HUES48 (cell line): ENCODE data around the gene SLC12A4.

Experiments
- H3K27ac ChIP-seq: one replicate; pipeline ENCODE4 v1.7.0; 2013; ENCODE audit warnings: low read depth, low read length, inconsistent platforms
- H3K27me3 ChIP-seq: 2 replicates; pipeline ENCODE4 v1.6.1; 2013; ENCODE audit warnings: mild to moderate bottlenecking, low read length; ENCODE audit not compliant: control insufficient read depth, insufficient read depth
- H3K36me3 ChIP-seq: 2 replicates; pipeline ENCODE4 v1.6.1; 2013; ENCODE audit warnings: low read length; ENCODE audit not compliant: control insufficient read depth, insufficient read depth
- H3K4me1 ChIP-seq: 2 replicates; pipeline ENCODE4 v1.6.1; 2013; ENCODE audit warnings: mild to moderate bottlenecking, low read length; ENCODE audit not compliant: control insufficient read depth, insufficient read depth
- H3K4me3 ChIP-seq: 2 replicates; pipeline ENCODE4 v1.5.1; 2013; ENCODE audit warnings: mild to moderate bottlenecking, low read depth, low read length
- H3K9ac ChIP-seq: 2 replicates; pipeline ENCODE4 v1.6.1; 2013; ENCODE audit warnings: mild to moderate bottlenecking, low read depth, low read length, moderate library complexity
- H3K9me3 ChIP-seq: 2 replicates; pipeline ENCODE4 v1.6.1; 2013; ENCODE audit warnings: low read length; ENCODE audit not compliant: control insufficient read depth, insufficient read depth

The SLC12A4 gene

GRCh38 chr16:67969254-67970039, 1.0 kb upstream of the SLC12A4 start:
- Histone ChIP-seq H3K9ac (no peak overlapping the region), H3K4me3 (peak overlapping the region; percentile 76; the same call in 1 of the 2 replicates), H3K4me1 (peaks cover 19% of the 10 kb centered on the region), H3K9me3 (no peaks in the 10 kb centered on the region), H3K27me3 (no peaks in the 10 kb centered on the region), H3K36me3 (0 out of 2 replicates have a peak, but pooled peaks cover 2% of the 10 kb centered on the region), H3K27ac (no peak overlapping the region)

- Histone ChIP-seq H3K4me1 (peaks cover 19% of the 10 kb centered on the region), H3K36me3 (peaks cover 7% of the 10 kb centered on the region), H3K4me3 (peak overlapping the region; percentile 76), H3K27me3 (no peaks in the 10 kb centered on the region), H3K27ac (peak overlapping the region; percentile 64), H3K9ac (peak overlapping the region; percentile 39), H3K9me3 (no peaks in the 10 kb centered on the region)
Observed at GRCh38 chr16:67967958-67968399, 458 bp downstream of the SLC12A4 start.

- Histone ChIP-seq H3K27me3 (no peaks in the 10 kb centered on the region), H3K27ac (peak overlapping the region; percentile 64), H3K9me3 (no peaks in the 10 kb centered on the region), H3K9ac (peak overlapping the region; percentile 39), H3K4me3 (peak overlapping the region; percentile 76), H3K4me1 (peaks cover 19% of the 10 kb centered on the region), H3K36me3 (peaks cover 12% of the 10 kb centered on the region)
Observed at GRCh38 chr16:67967183-67967957, 1.1 kb downstream of the SLC12A4 start.

- Histone ChIP-seq H3K27ac (no peak overlapping the region), H3K4me3 (peak overlapping the region; percentile 76; the same call in 1 of the 2 replicates), H3K9me3 (no peaks in the 10 kb centered on the region), H3K36me3 (peaks cover 19% of the 10 kb centered on the region), H3K27me3 (no peaks in the 10 kb centered on the region), H3K9ac (peak overlapping the region; percentile 27; the same call in 1 of the 2 replicates), H3K4me1 (peaks cover 19% of the 10 kb centered on the region)
Observed at GRCh38 chr16:67966549-67967182, 1.8 kb downstream of the SLC12A4 start.

- Histone ChIP-seq H3K27ac (no peak overlapping the region), H3K9ac (peak overlapping the region; percentile 27; the same call in 1 of the 2 replicates), H3K9me3 (no peaks in the 10 kb centered on the region), H3K36me3 (peaks cover 26% of the 10 kb centered on the region), H3K4me1 (peaks cover 19% of the 10 kb centered on the region), H3K4me3 (peak overlapping the region; percentile 19; the same call in 1 of the 2 replicates), H3K27me3 (no peaks in the 10 kb centered on the region)
Observed at GRCh38 chr16:67965668-67966548, 2.5 kb downstream of the SLC12A4 start.

- no peaks in the 10 kb centered on the region for H3K9me3 ChIP-seq
- H3K9ac ChIP-seq = no peak overlapping the region
- no peaks in the 10 kb centered on the region for H3K27me3 ChIP-seq
- H3K4me3 ChIP-seq = no peak overlapping the region
- peaks cover 19% of the 10 kb centered on the region for H3K4me1 ChIP-seq
- H3K27ac ChIP-seq = no peak overlapping the region
- H3K36me3 ChIP-seq = peaks cover 40% of the 10 kb centered on the region
Observed at GRCh38 chr16:67964477-67965131, 3.8 kb downstream of the SLC12A4 start.

- Histone ChIP-seq H3K27ac (no peak overlapping the region), H3K4me3 (peak overlapping the region; percentile 44; the same call in 1 of the 2 replicates), H3K9me3 (no peaks in the 10 kb centered on the region), H3K9ac (no peak overlapping the region; the same call in 1 of the 2 replicates), H3K4me1 (peaks cover 14% of the 10 kb centered on the region), H3K36me3 (peaks cover 47% of the 10 kb centered on the region), H3K27me3 (no peaks in the 10 kb centered on the region)
Observed at GRCh38 chr16:67963662-67964321, 4.6 kb downstream of the SLC12A4 start.

- Histone ChIP-seq H3K4me3 (no peak overlapping the region; the same call in 1 of the 2 replicates), H3K9ac (no peak overlapping the region; the same call in 1 of the 2 replicates), H3K9me3 (no peaks in the 10 kb centered on the region), H3K4me1 (peaks cover 13% of the 10 kb centered on the region), H3K27ac (no peak overlapping the region), H3K27me3 (no peaks in the 10 kb centered on the region), H3K36me3 (peaks cover 52% of the 10 kb centered on the region)
Observed at GRCh38 chr16:67963292-67963661, 5.2 kb downstream of the SLC12A4 start.

GRCh38 chr16:67962135-67962534, 6.3 kb downstream of the SLC12A4 start:
- Histone ChIP-seq H3K27ac (no peak overlapping the region), H3K4me3 (no peak overlapping the region), H3K9me3 (no peaks in the 10 kb centered on the region), H3K27me3 (no peaks in the 10 kb centered on the region), H3K36me3 (peaks cover 62% of the 10 kb centered on the region), H3K4me1 (peaks cover 8% of the 10 kb centered on the region), H3K9ac (no peak overlapping the region)
